ENCODE data around the gene KIAA0040.
A peak's percentile ranks its signal among the peaks of the same experiment; 100 is the strongest.

Gene KIAA0040

DNA sequence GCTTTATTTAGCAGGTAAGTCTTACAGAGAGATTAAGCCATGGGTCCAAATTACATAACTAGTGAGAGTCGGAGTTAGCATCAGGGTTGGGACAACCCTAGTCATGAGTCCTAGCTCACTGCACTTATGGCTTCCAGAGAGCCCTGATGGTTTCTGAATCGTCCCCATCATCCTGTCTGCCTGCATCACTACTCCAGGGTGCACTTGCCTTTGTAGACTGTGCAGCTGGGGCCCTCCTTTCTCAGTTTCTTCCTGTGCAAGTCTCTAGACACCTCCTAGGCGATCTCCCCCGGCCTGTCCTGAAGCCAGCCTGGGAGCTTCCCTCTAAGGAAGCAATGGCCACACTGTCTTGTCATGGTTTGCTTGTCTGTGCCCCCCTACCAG lies 37.1 kb downstream of the KIAA0040 start (continued):
- no peak for TF ChIP-seq WT1 (tag by site-specific recombination; IDR thresholded peaks at IDR 0.05)
- TF ChIP-seq, protein P1, sequence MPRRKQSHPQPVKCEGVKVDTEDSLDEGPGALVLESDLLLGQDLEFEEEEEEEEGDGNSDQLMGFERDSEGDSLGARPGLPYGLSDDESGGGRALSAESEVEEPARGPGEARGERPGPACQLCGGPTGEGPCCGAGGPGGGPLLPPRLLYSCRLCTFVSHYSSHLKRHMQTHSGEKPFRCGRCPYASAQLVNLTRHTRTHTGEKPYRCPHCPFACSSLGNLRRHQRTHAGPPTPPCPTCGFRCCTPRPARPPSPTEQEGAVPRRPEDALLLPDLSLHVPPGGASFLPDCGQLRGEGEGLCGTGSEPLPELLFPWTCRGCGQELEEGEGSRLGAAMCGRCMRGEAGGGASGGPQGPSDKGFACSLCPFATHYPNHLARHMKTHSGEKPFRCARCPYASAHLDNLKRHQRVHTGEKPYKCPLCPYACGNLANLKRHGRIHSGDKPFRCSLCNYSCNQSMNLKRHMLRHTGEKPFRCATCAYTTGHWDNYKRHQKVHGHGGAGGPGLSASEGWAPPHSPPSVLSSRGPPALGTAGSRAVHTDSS (tag by site-specific recombination; IDR thresholded peaks at IDR 0.05), result no peak
- no peak for TF ChIP-seq YY1 (tag by site-specific recombination; IDR thresholded peaks at IDR 0.05)

DNA sequence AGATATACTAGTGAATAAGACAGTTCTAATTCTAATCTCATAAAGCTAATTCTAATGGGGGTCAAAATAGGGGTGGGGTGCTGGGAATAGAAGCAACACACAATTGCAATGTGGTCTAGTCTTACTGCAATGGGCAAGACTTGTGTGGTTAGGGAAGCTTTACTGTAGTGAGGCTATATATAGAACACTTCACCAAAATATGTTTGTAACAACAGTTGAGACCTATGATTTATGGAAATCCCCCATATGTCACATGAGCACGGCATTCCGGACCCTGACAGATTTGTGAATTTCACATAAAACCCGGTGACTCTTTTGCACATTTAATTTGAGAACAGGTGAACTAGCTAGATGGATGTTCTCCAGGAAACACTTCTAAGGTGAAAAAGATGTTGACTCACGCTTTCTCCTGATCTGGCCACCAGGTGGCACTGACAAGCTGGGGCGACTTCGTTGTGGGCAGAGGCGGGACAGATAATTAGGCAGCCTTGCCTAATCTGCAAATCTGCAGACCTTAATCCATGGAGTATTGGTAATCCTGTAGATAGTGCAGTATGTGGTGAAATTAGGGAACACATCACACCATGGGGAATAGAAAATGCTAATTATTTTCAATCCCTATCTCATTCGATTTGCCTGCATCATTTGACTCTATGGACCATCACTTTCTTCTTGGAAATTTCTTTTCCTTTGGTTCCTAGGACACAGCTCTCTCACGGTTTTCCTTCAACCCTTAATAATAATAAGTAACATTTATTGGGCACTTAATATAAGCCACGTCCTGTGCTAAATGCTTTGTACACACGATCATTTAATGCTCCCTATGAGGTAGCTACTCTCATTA lies 37.7 kb downstream of the KIAA0040 start:
- Histone ChIP-seq H3K9me3 (ENCODE audit: control insufficient read depth, insufficient read depth, low read depth, low read length) (no peaks in the 10 kb centered on the region), H3K36me3 (ENCODE audit: control insufficient read depth in 2 of 2, insufficient read depth in 1 of 2, low read length in 2 of 2) (no peaks in the 10 kb centered on the region), H3K27ac (ENCODE audit: extremely low read depth, low read depth, low read length) (no peak overlapping the region), H3K4me3 (ENCODE audit: low read depth, low read length) (no peak overlapping the region), H3K4me1 (ENCODE audit: control insufficient read depth, insufficient read depth, low read length) (no peaks in the 10 kb centered on the region)
- CTCF ChIA-PET, result interaction anchor here (0.5 to 7.9 kb wide), 49 partner anchors 9 to 929 kb away, joined by 3 to 133 read pairs (median 4); partner anchors contain the start of gene MRPS14
- POLR2A ChIA-PET, result interaction anchor here (1.1 to 1.5 kb wide), 2 partner anchors 35 to 131 kb away, joined by 3 read pairs; partner anchors contain the start of gene MRPS14
- 0 out of 2 replicates have a peak, but pooled peaks have one; percentile 29 for TF ChIP-seq ZFHX2 (tag by site-specific recombination; conservative IDR thresholded peaks at IDR 0.05)
- 0 out of 2 replicates have a peak, but pooled peaks have one; percentile 34 for TF ChIP-seq KLF16 (tag by site-specific recombination; IDR thresholded peaks at IDR 0.05)
- no peak for TF ChIP-seq ZBTB48 (tag by site-specific recombination; IDR thresholded peaks at IDR 0.05)
- TF ChIP-seq ZNF391 (tag by site-specific recombination; IDR thresholded peaks at IDR 0.05; ENCODE audit: borderline replicate concordance, low read depth), result no peak
- TF ChIP-seq ZNF2 (tag by site-specific recombination; IDR thresholded peaks at IDR 0.05), result peak; percentile 97
- no peak for TF ChIP-seq ZNF112 (tag by site-specific recombination; IDR thresholded peaks at IDR 0.05)
- no peak for TF ChIP-seq ZNF140 (tag by site-specific recombination; IDR thresholded peaks at IDR 0.05)
- TF ChIP-seq ZNF654 (tag by site-specific recombination; IDR thresholded peaks at IDR 0.05; ENCODE audit: low read depth), result peak; percentile 85
- no peak for TF ChIP-seq ZNF510 (tag by site-specific recombination; IDR thresholded peaks at IDR 0.05; ENCODE audit: insufficient replicate concordance)
- TF ChIP-seq, protein P2, sequence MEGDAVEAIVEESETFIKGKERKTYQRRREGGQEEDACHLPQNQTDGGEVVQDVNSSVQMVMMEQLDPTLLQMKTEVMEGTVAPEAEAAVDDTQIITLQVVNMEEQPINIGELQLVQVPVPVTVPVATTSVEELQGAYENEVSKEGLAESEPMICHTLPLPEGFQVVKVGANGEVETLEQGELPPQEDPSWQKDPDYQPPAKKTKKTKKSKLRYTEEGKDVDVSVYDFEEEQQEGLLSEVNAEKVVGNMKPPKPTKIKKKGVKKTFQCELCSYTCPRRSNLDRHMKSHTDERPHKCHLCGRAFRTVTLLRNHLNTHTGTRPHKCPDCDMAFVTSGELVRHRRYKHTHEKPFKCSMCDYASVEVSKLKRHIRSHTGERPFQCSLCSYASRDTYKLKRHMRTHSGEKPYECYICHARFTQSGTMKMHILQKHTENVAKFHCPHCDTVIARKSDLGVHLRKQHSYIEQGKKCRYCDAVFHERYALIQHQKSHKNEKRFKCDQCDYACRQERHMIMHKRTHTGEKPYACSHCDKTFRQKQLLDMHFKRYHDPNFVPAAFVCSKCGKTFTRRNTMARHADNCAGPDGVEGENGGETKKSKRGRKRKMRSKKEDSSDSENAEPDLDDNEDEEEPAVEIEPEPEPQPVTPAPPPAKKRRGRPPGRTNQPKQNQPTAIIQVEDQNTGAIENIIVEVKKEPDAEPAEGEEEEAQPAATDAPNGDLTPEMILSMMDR (tag by site-specific recombination; IDR thresholded peaks at IDR 0.05), result peak; percentile 56
- TF ChIP-seq EGR2 (tag by site-specific recombination; IDR thresholded peaks at IDR 0.05; ENCODE audit: low read depth), result 0 out of 2 replicates have a peak, but pooled peaks have one; percentile 14
- TF ChIP-seq WT1 (tag by site-specific recombination; IDR thresholded peaks at IDR 0.05), result no peak
- no peak for TF ChIP-seq ZNF777 (tag by site-specific recombination; IDR thresholded peaks at IDR 0.05; ENCODE audit: borderline replicate concordance)
- 0 out of 2 replicates have a peak, but pooled peaks have one; percentile 20 for TF ChIP-seq ZNF184 (tag by site-specific recombination; IDR thresholded peaks at IDR 0.05)
- peak; percentile 75 for TF ChIP-seq ZBTB17 (tag by site-specific recombination; IDR thresholded peaks at IDR 0.05)
- TF ChIP-seq ZNF404 (tag by site-specific recombination; IDR thresholded peaks at IDR 0.05), result no peak
- no peak for TF ChIP-seq ZBTB7A (tag by site-specific recombination; IDR thresholded peaks at IDR 0.05; ENCODE audit: low read depth)
